RWPE1 (cell line): ENCODE measurements around the gene MCF2L.

ENCODE experiments used
- CTCF ChIA-PET: fragments of 350-600 bp; sonication (Branson Sonifier 250); formaldehyde crosslinking; extraction: SDS; loops from one replicate; lab custom pipeline; 2021; lab: Yijun Ruan, JAX
- POLR2A ChIA-PET: fragments of 400-600 bp; formaldehyde crosslinking; extraction: SDS; loops from one replicate; lab custom pipeline; 2020; ENCODE audit warnings: antibody characterized with exemption; ENCODE audit not compliant: low non-redundant PET; lab: Yijun Ruan, JAX
- DNase-seq: peaks from one replicate; pipeline ENCODE4 v3.0.0; 2012; ENCODE audit warnings: low spot score
- H3K27ac ChIP-seq: fragments of 450-650 bp; 2 replicates; pipeline ENCODE4 v1.5.1; 2017
- TF ChIP-seq, protein P1 (sequence below): fragments of 450-650 bp; conservative IDR thresholded peaks from 2 replicates; pipeline ENCODE4 v1.5.1; 2017; ENCODE audit warnings: low read depth, mild to moderate bottlenecking

The MCF2L gene

GRCh38 chr13:112954488-112955270, 14.3 kb upstream of the MCF2L start:
- CTCF ChIA-PET, result no interaction called here

DNA sequence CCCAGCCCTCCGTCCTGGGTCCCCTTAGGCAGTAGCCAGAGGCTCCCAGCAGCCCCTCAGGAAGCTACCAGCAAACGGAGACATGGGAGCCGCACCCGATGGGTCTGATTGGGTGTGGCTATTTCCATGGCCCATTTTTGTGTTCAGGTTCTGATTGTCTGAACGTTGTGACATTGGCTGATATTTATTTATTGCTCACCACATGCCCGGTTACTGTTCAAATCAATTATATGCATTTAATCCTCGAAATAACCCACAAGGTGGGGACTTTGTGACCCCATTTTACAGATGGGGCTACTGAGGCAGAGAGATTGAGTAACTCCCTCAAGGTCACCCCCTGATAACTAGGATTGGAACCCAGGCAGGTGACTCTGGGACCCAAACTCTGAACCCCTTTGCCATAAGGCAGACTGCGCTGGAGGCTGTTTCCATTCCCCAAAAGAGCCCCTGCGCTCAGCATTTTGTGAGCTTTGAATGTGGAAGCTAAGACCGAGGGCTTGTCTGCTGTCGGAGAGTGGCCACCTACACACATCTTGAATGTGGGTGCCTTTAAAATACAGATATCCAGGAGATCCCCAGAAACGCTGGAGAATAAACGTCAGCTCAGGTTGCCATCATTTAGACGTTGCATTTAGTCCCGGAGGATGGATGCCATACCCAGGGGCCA, 13.6 kb upstream of the MCF2L start:
- no peak overlapping the region for H3K27ac ChIP-seq
- ChIA-PET CTCF (no interaction called here), POLR2A (no interaction called here)
- TF ChIP-seq, protein P1, sequence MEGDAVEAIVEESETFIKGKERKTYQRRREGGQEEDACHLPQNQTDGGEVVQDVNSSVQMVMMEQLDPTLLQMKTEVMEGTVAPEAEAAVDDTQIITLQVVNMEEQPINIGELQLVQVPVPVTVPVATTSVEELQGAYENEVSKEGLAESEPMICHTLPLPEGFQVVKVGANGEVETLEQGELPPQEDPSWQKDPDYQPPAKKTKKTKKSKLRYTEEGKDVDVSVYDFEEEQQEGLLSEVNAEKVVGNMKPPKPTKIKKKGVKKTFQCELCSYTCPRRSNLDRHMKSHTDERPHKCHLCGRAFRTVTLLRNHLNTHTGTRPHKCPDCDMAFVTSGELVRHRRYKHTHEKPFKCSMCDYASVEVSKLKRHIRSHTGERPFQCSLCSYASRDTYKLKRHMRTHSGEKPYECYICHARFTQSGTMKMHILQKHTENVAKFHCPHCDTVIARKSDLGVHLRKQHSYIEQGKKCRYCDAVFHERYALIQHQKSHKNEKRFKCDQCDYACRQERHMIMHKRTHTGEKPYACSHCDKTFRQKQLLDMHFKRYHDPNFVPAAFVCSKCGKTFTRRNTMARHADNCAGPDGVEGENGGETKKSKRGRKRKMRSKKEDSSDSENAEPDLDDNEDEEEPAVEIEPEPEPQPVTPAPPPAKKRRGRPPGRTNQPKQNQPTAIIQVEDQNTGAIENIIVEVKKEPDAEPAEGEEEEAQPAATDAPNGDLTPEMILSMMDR, result no peak
- no peak for DNase-seq

More at GRCh38 chr13:112954488-112955270, 14.3 kb upstream of the MCF2L start:
- no peak overlapping the region for H3K27ac ChIP-seq
- TF ChIP-seq, protein P1, result no peak
- POLR2A ChIA-PET, result no interaction called here
- no peak for DNase-seq

DNA sequence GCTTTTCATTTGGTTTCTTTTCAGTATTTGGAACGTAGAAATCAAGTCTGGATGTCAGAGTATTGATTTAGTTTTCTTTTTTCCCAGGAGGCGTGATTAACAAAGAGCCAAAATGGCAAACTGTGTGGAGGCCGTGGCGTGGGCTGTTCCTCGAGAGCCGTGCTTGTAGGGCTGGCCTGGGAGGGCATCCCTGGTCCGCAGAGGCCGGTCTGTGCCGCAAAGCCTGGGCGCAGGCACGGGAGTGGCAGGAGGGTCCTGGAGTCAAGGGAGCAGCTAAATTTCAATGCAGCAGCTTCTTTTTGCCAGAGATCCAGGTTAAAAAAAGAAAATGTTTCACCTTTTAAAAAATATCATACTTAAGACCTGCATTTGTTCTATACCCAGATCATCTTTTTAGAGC, 13.1 kb upstream of the MCF2L start:
- ChIA-PET CTCF (no interaction called here), POLR2A (no interaction called here)
- H3K27ac ChIP-seq, result no peak overlapping the region
- no peak for DNase-seq
- TF ChIP-seq, protein P1, result no peak

DNA sequence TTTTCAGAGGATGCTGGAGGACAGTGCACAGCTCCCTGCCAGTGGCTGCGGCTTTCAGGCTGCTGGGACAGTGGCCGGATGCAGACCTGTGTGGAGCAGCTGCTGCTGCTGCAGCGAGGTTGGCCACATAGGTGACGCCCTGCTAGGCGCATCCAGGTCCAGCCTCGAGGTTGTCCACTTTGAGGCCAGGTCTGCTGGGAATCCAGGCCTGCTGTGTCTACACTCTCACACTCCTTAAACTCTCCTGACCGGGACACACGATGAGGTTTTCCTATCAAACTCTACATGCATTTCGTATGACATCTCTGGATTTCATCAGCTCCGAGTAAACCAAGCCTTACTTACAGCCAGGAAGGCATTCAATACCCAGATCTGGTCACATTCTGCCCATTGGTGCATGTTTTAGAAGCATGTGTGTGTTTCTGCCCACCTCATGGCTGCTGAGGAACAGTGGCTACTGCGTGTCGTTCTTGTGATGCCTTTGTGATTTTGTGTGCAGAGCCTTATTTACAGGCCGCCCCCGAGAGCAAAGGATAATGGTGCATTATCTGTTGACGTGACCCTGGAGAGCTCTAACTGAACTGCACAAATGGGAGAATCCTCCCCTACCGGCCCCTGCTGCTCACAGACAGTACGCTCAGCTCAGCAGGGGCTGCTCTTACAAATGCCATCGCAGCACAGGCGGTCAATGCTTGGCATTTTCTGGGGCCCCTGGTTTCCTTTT, 12.3 kb upstream of the MCF2L start:
- ChIA-PET CTCF (interaction anchor here (0.5 kb wide), 1 partner anchor 9 kb away, joined by 3 read pairs; no protein-coding TSS in a partner anchor), POLR2A (no interaction called here)
- no peak overlapping the region for H3K27ac ChIP-seq
- no peak for DNase-seq
- TF ChIP-seq, protein P1, result no peak

DNA sequence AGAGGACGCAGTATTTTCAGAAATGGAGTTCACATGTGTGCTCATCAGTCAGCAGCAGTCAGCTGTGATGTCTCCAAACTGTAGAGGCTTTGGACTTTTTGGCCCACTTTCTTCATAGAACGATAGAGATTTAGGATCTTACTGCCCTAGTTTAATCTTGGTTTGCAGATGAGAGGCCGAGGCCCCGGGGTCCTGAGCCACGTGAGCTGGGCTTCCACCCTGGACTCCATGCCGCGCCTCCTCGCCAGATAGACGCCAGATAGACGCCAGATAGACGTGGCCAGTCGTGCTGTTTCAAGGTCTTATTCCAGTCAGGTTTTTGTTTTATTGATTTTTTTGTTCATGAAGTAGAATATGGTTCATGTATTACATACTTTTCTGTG, 11.7 kb upstream of the MCF2L start:
- no peak overlapping the region for H3K27ac ChIP-seq
- TF ChIP-seq, protein P1, result no peak
- POLR2A ChIA-PET, result no interaction called here
- no peak for DNase-seq
- CTCF ChIA-PET, result interaction anchor here (0.5 to 0.6 kb wide), 2 partner anchors 8 to 14 kb away, joined by 3 read pairs; no protein-coding TSS in a partner anchor
